OCI-M2 (cell line): Measurements from ENCODE around the gene GRIA4.
"Not testable (repeated sequence)": the region's sequence is repeated elsewhere in the genome, so short reads cannot be mapped to it uniquely, and the experiment has no call there.

Source experiments
- DNase-seq: peaks from one replicate; lab custom pipeline; 2025; ENCODE audit not compliant: unreplicated experiment; lab: John Stamatoyannopoulos, UW

Gene GRIA4

GRCh38 chr11:105986554-105986953 lies 376.7 kb downstream of the GRIA4 start:
- DNase-seq = no peak

- DNase-seq = no peak
These were observed 378.3 kb downstream of the GRIA4 start for GRCh38 chr11:105988197-105988596.

GRCh38 chr11:105989124-105989523 lies 379.3 kb downstream of the GRIA4 start:
- DNase-seq = no peak

- no peak for DNase-seq
These were observed 382.0 kb downstream of the GRIA4 start for GRCh38 chr11:105991888-105992287.

- no peak for DNase-seq
These were observed 391.6 kb downstream of the GRIA4 start for GRCh38 chr11:106001304-106002012.

- not testable (repeated sequence) for DNase-seq
These were observed 393.2 kb downstream of the GRIA4 start for GRCh38 chr11:106003094-106003493.

GRCh38 chr11:106011481-106011880 lies 401.6 kb downstream of the GRIA4 start:
- no peak for DNase-seq

GRCh38 chr11:106012744-106013143 lies 402.9 kb downstream of the GRIA4 start:
- DNase-seq = no peak

- no peak for DNase-seq
These were observed 404.2 kb downstream of the GRIA4 start for GRCh38 chr11:106014035-106014434.

GRCh38 chr11:106014620-106015019 lies 404.7 kb downstream of the GRIA4 start:
- DNase-seq = no peak

GRCh38 chr11:106015066-106015465 lies 405.2 kb downstream of the GRIA4 start:
- no peak for DNase-seq

- DNase-seq = no peak
These were observed 407.2 kb downstream of the GRIA4 start for GRCh38 chr11:106017093-106017492.

GRCh38 chr11:106021181-106021966 lies 411.5 kb downstream of the GRIA4 start:
- no peak for DNase-seq

GRCh38 chr11:106021967-106022794 lies 412.3 kb downstream of the GRIA4 start, which contains the start of gene MSANTD4:
TSS of gene MSANTD4 (minus strand) at chr11:106022240. CDS start at chr11:106010917, 11,323 bp downstream.
- DNase-seq = peak; percentile 83

GRCh38 chr11:106022795-106023275 lies 413.0 kb downstream of the GRIA4 start:
- no peak for DNase-seq

- DNase-seq = no peak
These were observed 420.7 kb downstream of the GRIA4 start for GRCh38 chr11:106030609-106031008.

GRCh38 chr11:106031202-106031810 lies 421.4 kb downstream of the GRIA4 start:
- DNase-seq = no peak
